Measurements from ENCODE around the gene STAP2.

STAP2 gene

GRCh38 chr19:4366666-4367335 is 28.2 kb upstream of the STAP2 start:
- peak overlapping the region; percentile 34 for H3K9ac ChIP-seq (ENCODE audit: low read depth, low read length, poor library complexity)
- peak overlapping the region; percentile 47 for H2BK120ac ChIP-seq (ENCODE audit: low read depth, low read length)
- no peak overlapping the region for H3K4me2 ChIP-seq (ENCODE audit: insufficient read depth, low read length, poor library complexity, severe bottlenecking)
- no peak overlapping the region for H2AK5ac ChIP-seq (ENCODE audit: low read depth, low read length)
- no peak overlapping the region for H3K14ac ChIP-seq (ENCODE audit: low read length)
- H3K4me1 ChIP-seq (ENCODE audit: control insufficient read depth in 2 of 2, insufficient read depth in 1 of 2, low read depth in 1 of 2, low read length in 2 of 2): peaks cover 8 to 20% of the 10 kb centered on the region in 2 donors
- DNase-seq (ENCODE audit: low spot score): no peak
- H3K27ac ChIP-seq (replicated peaks; ENCODE audit: low read length): no peak overlapping the region
- no peak overlapping the region for H2BK15ac ChIP-seq (ENCODE audit: low read length)
- H3K9me3 ChIP-seq (replicated peaks in 1 of 2; ENCODE audit: control insufficient read depth in 2 of 2, insufficient read depth in 1 of 2, low read depth in 1 of 2, low read length in 2 of 2): no peaks in the 10 kb centered on the region
- H2BK5ac ChIP-seq (ENCODE audit: low read length): no peak overlapping the region
- no peak overlapping the region for H3K4ac ChIP-seq (ENCODE audit: low read length)
- H3K18ac ChIP-seq (ENCODE audit: low read length): peak overlapping the region; percentile 18
- no peak overlapping the region for H4K91ac ChIP-seq (ENCODE audit: low read depth, low read length, poor library complexity)
- peaks cover 37% of the 10 kb centered on the region for H3K79me1 ChIP-seq (ENCODE audit: low read depth, low read length)
- H2AFZ ChIP-seq (ENCODE audit: low read length): no peak overlapping the region
- peaks cover 45 to 60% of the 10 kb centered on the region in 2 donors for H3K36me3 ChIP-seq (replicated peaks in 1 of 2; ENCODE audit: control insufficient read depth in 2 of 2, insufficient read depth in 2 of 2, low read length in 2 of 2)
- H3K27me3 ChIP-seq (ENCODE audit: control insufficient read depth in 3 of 3, insufficient read depth in 3 of 3, low read depth in 1 of 3, low read length in 3 of 3): no peaks in the 10 kb centered on the region
- H4K8ac ChIP-seq (ENCODE audit: low read depth, low read length): no peak overlapping the region
- no peak overlapping the region for H3K23ac ChIP-seq (ENCODE audit: low read depth, low read length, poor library complexity)
- no peak overlapping the region for H2BK12ac ChIP-seq (ENCODE audit: low read length)
- H3K4me3 ChIP-seq (ENCODE audit: low read length in 2 of 2): no peak overlapping the region
- no CpG with 5 or more reads among the region's 16 CpGs for WGBS, 2 donors (ENCODE audit: extremely low coverage in 2 of 2, insufficient read length in 2 of 2, insufficient replicate concordance in 1 of 2)

- WGBS, 2 donors (ENCODE audit: extremely low coverage in 2 of 2, insufficient read length in 2 of 2, insufficient replicate concordance in 1 of 2): no CpG with 5 or more reads among the region's 19 CpGs
- no peak overlapping the region for H3K14ac ChIP-seq (ENCODE audit: low read length)
Observed at GRCh38 chr19:4365791-4366665, 27.4 kb upstream of the STAP2 start.

GRCh38 chr19:4365341-4365740 is 26.7 kb upstream of the STAP2 start:
- Histone ChIP-seq H3K79me1 (ENCODE audit: low read depth, low read length) (peaks cover 38% of the 10 kb centered on the region), H2AK5ac (ENCODE audit: low read depth, low read length) (peak overlapping the region; percentile 14), H3K23ac (ENCODE audit: low read depth, low read length, poor library complexity) (peak overlapping the region; percentile 89), H2BK120ac (ENCODE audit: low read depth, low read length) (no peak overlapping the region), H3K18ac (ENCODE audit: low read length) (peak overlapping the region; percentile 64), H3K27ac (replicated peaks; ENCODE audit: low read length) (no peak overlapping the region), H3K4me2 (ENCODE audit: insufficient read depth, low read length, poor library complexity, severe bottlenecking) (no peak overlapping the region), H3K9ac (ENCODE audit: low read depth, low read length, poor library complexity) (peak overlapping the region; percentile 63), H3K27me3 (ENCODE audit: control insufficient read depth in 3 of 3, insufficient read depth in 3 of 3, low read depth in 1 of 3, low read length in 3 of 3) (no peaks in the 10 kb centered on the region), H3K4me3 (ENCODE audit: low read length in 2 of 2) (no peak overlapping the region), H4K91ac (ENCODE audit: low read depth, low read length, poor library complexity) (no peak overlapping the region), H2BK12ac (ENCODE audit: low read length) (no peak overlapping the region), H2AFZ (ENCODE audit: low read length) (no peak overlapping the region), H4K8ac (ENCODE audit: low read depth, low read length) (no peak overlapping the region), H3K4me1 (ENCODE audit: control insufficient read depth in 2 of 2, insufficient read depth in 1 of 2, low read depth in 1 of 2, low read length in 2 of 2) (peaks cover 8 to 19% of the 10 kb centered on the region in 2 donors), H2BK5ac (ENCODE audit: low read length) (peak overlapping the region; percentile 53), H3K9me3 (replicated peaks in 1 of 2; ENCODE audit: control insufficient read depth in 2 of 2, insufficient read depth in 1 of 2, low read depth in 1 of 2, low read length in 2 of 2) (no peaks in the 10 kb centered on the region), H3K14ac (ENCODE audit: low read length) (no peak overlapping the region), H2BK15ac (ENCODE audit: low read length) (no peak overlapping the region), H3K36me3 (replicated peaks in 1 of 2; ENCODE audit: control insufficient read depth in 2 of 2, insufficient read depth in 2 of 2, low read length in 2 of 2) (peaks cover 45 to 74% of the 10 kb centered on the region in 2 donors), H3K4ac (ENCODE audit: low read length) (no peak overlapping the region)
- no CpG with 5 or more reads among the region's 16 CpGs for WGBS, 2 donors (ENCODE audit: extremely low coverage in 2 of 2, insufficient read length in 2 of 2, insufficient replicate concordance in 1 of 2)
- no peak for DNase-seq (ENCODE audit: low spot score)

More at GRCh38 chr19:4365791-4366665, 27.4 kb upstream of the STAP2 start:
- peaks cover 8 to 19% of the 10 kb centered on the region in 2 donors for H3K4me1 ChIP-seq (ENCODE audit: control insufficient read depth in 2 of 2, insufficient read depth in 1 of 2, low read depth in 1 of 2, low read length in 2 of 2)
- no peak overlapping the region for H4K91ac ChIP-seq (ENCODE audit: low read depth, low read length, poor library complexity)
- H2AFZ ChIP-seq (ENCODE audit: low read length): no peak overlapping the region
- no peak overlapping the region for H3K4me3 ChIP-seq (ENCODE audit: low read length in 2 of 2)
- H3K4me2 ChIP-seq (ENCODE audit: insufficient read depth, low read length, poor library complexity, severe bottlenecking): no peak overlapping the region
- no peak overlapping the region for H4K8ac ChIP-seq (ENCODE audit: low read depth, low read length)
- H2BK12ac ChIP-seq (ENCODE audit: low read length): no peak overlapping the region
- peak overlapping the region; percentile 4 for H3K23ac ChIP-seq (ENCODE audit: low read depth, low read length, poor library complexity)
- no peaks in the 10 kb centered on the region for H3K27me3 ChIP-seq (ENCODE audit: control insufficient read depth in 3 of 3, insufficient read depth in 3 of 3, low read depth in 1 of 3, low read length in 3 of 3)
- peaks cover 45 to 67% of the 10 kb centered on the region in 2 donors for H3K36me3 ChIP-seq (replicated peaks in 1 of 2; ENCODE audit: control insufficient read depth in 2 of 2, insufficient read depth in 2 of 2, low read length in 2 of 2)
- peak overlapping the region; percentile 14 for H2AK5ac ChIP-seq (ENCODE audit: low read depth, low read length)
- no peak overlapping the region for H3K4ac ChIP-seq (ENCODE audit: low read length)
- H2BK15ac ChIP-seq (ENCODE audit: low read length): no peak overlapping the region
- no peak overlapping the region for H2BK120ac ChIP-seq (ENCODE audit: low read depth, low read length)
- H3K18ac ChIP-seq (ENCODE audit: low read length): peak overlapping the region; percentile 64
- H3K27ac ChIP-seq (replicated peaks; ENCODE audit: low read length): no peak overlapping the region
- H3K9me3 ChIP-seq (replicated peaks in 1 of 2; ENCODE audit: control insufficient read depth in 2 of 2, insufficient read depth in 1 of 2, low read depth in 1 of 2, low read length in 2 of 2): no peaks in the 10 kb centered on the region
- H2BK5ac ChIP-seq (ENCODE audit: low read length): peak overlapping the region; percentile 53
- peak overlapping the region; percentile 63 for H3K9ac ChIP-seq (ENCODE audit: low read depth, low read length, poor library complexity)
- no peak for DNase-seq (ENCODE audit: low spot score)
- H3K79me1 ChIP-seq (ENCODE audit: low read depth, low read length): peaks cover 38% of the 10 kb centered on the region

Data from neuronal stem cell (in vitro differentiated cells).